ENCODE data around the gene PDLIM5. TPM values are rescaled to one million over a fixed set of nuclear protein-coding genes. Genes with fewer than 3 reads are reported as not detected.

The PDLIM5 gene
- total RNA-seq, 4 donors from 2014 or later = 77.7 to 128 (median 109) TPM

- WGBS, 2 donors = 94 to 97% methylated on average over 1 of the region's 1 CpG
- Histone ChIP-seq H3K36me3 (no peaks in the 10 kb centered on the region), H3K27me3 (no peaks in the 10 kb centered on the region), H3K4me1 (peaks cover 3 to 11% of the 10 kb centered on the region in 2 donors), H3K4me3 (replicated peaks in 1 of 3) (no peak overlapping the region), H3K27ac (no peak overlapping the region), H3K9me3 (no peaks in the 10 kb centered on the region)
- DNase-seq = no peak
- intact Hi-C loops (cut with DNase I) = no loop called here
- TF ChIP-seq POLR2A (IDR thresholded peaks at IDR 0.05) = no peak
- TF ChIP-seq CTCF (IDR thresholded peaks at IDR 0.05) = no peak
Measured at GRCh38 chr4:94558392-94558904, 106.7 kb downstream of the PDLIM5 start.

- TF ChIP-seq POLR2A (IDR thresholded peaks at IDR 0.05) (no peak), CTCF (IDR thresholded peaks at IDR 0.05) (no peak)
- Histone ChIP-seq H3K4me1 (peaks cover 3 to 11% of the 10 kb centered on the region in 2 donors), H3K4me3 (replicated peaks in 1 of 3) (no peak overlapping the region), H3K27me3 (no peaks in the 10 kb centered on the region), H3K27ac (no peak overlapping the region), H3K9me3 (no peaks in the 10 kb centered on the region), H3K36me3 (no peaks in the 10 kb centered on the region)
- no peak for DNase-seq
- intact Hi-C loops (cut with DNase I) = no loop called here
- 77 to 84% methylated on average over 3 of the region's 3 CpGs for WGBS, 2 donors
Measured at GRCh38 chr4:94559351-94559806, 107.6 kb downstream of the PDLIM5 start.

GRCh38 chr4:94561249-94562024 is 109.7 kb downstream of the PDLIM5 start:
- 75 to 78% methylated on average over 5 of the region's 5 CpGs for WGBS, 2 donors
- no peaks in the 10 kb centered on the region for H3K27me3 ChIP-seq
- no peak for DNase-seq
- H3K36me3 ChIP-seq = no peaks in the 10 kb centered on the region
- peaks cover 3 to 11% of the 10 kb centered on the region in 2 donors for H3K4me1 ChIP-seq
- no peak for TF ChIP-seq POLR2A (IDR thresholded peaks at IDR 0.05)
- TF ChIP-seq CTCF (IDR thresholded peaks at IDR 0.05) = no peak
- intact Hi-C loops (cut with DNase I) = no loop called here
- no peaks in the 10 kb centered on the region for H3K9me3 ChIP-seq
- no peak overlapping the region for H3K4me3 ChIP-seq (replicated peaks in 1 of 3)
- peak overlapping the region in 1 of 3 donors; percentile 1 for H3K27ac ChIP-seq

GRCh38 chr4:94562285-94562684 is 110.5 kb downstream of the PDLIM5 start:
- Histone ChIP-seq H3K9me3 (no peaks in the 10 kb centered on the region), H3K4me3 (replicated peaks in 1 of 3) (no peak overlapping the region), H3K36me3 (no peaks in the 10 kb centered on the region), H3K27me3 (no peaks in the 10 kb centered on the region), H3K27ac (no peak overlapping the region), H3K4me1 (peaks cover 3 to 11% of the 10 kb centered on the region in 2 donors)
- intact Hi-C loops (cut with DNase I) = no loop called here
- TF ChIP-seq POLR2A (IDR thresholded peaks at IDR 0.05) = no peak
- whole genome bisulfite sequencing, 2 donors = 97% methylated on average over 1 of the region's 1 CpG
- DNase-seq = no peak

GRCh38 chr4:94564252-94564651 is 112.5 kb downstream of the PDLIM5 start:
- H3K27me3 ChIP-seq = no peaks in the 10 kb centered on the region
- WGBS, 2 donors = 96 to 100% methylated on average over 2 of the region's 2 CpGs
- H3K27ac ChIP-seq = no peak overlapping the region
- H3K9me3 ChIP-seq = no peaks in the 10 kb centered on the region
- H3K36me3 ChIP-seq = no peaks in the 10 kb centered on the region
- H3K4me1 ChIP-seq = peaks cover 1 to 7% of the 10 kb centered on the region in 2 donors
- TF ChIP-seq CTCF (IDR thresholded peaks at IDR 0.05) (no peak), POLR2A (IDR thresholded peaks at IDR 0.05) (no peak)
- no peak overlapping the region for H3K4me3 ChIP-seq (replicated peaks in 1 of 3)
- intact Hi-C loops (cut with DNase I) = no loop called here
- no peak for DNase-seq

All from thyroid gland (tissue), 4 donors.